Activated B cell treated with CpG ODN at 0.5 μM for 24 hours (primary cell): ENCODE measurements around the gene ERLEC1. TPM values are rescaled to one million over a fixed set of nuclear protein-coding genes. Genes with fewer than 3 reads are reported as not detected.
A peak's percentile ranks its signal among the peaks of the same experiment; 100 is the strongest.

Experiments
- ATAC-seq: fragments of 200-7000 bp; cut with Tn5 transposase; one replicate; pipeline ENCODE4 v1.10.0; 2021; ENCODE audit warnings: low read depth, mild to moderate bottlenecking, moderate library complexity
- CTCF ChIA-PET: fragments of 350-600 bp; sonication (Branson Sonifier 250); formaldehyde crosslinking; loops from one replicate; lab custom pipeline; 2021; ENCODE audit warnings: antibody characterized with exemption; lab: Charles Lee
- POLR2A ChIA-PET: fragments of 350-600 bp; sonication (Branson Sonifier 250); formaldehyde crosslinking; loops from one replicate; lab custom pipeline; 2021; ENCODE audit warnings: antibody characterized with exemption; lab: Charles Lee
- DNase-seq: peaks from one replicate; pipeline ENCODE4 v3.0.0; 2022
- H3K27ac Mint-ChIP-seq: one replicate; pipeline ENCODE4 v1.8.0; 2020; ENCODE audit warnings: mixed read lengths
- H3K27me3 Mint-ChIP-seq: one replicate; pipeline ENCODE4 v1.8.0; 2021; ENCODE audit warnings: mixed read lengths
- H3K36me3 Mint-ChIP-seq: one replicate; pipeline ENCODE4 v1.8.0; 2021; ENCODE audit warnings: low read depth, mixed read lengths
- H3K4me1 Mint-ChIP-seq: one replicate; pipeline ENCODE4 v1.8.0; 2021; ENCODE audit warnings: mixed read lengths
- H3K4me3 Mint-ChIP-seq: one replicate; pipeline ENCODE4 v1.8.0; 2020; ENCODE audit warnings: mild to moderate bottlenecking, mixed read lengths
- H3K9me3 Mint-ChIP-seq: one replicate; pipeline ENCODE4 v1.8.0; 2020; ENCODE audit warnings: mixed read lengths
- CTCF ChIP-seq: fragments of 200-600 bp; IDR thresholded peaks from one replicate; pipeline ENCODE4 v1.8.0; 2022; ENCODE audit warnings: antibody characterized with exemption, mild to moderate bottlenecking
- intact Hi-C: fragments of 100-400 bp; cut with micrococcal nuclease; formaldehyde crosslinking; loops from one replicate; pipeline ENCODE4 v1.15.1; 2024
- total RNA-seq: library from RNA; stranded (reverse); gene quantifications from 2 replicates; pipeline ENCODE4 v1.2.3, GENCODE V29; 2022

The ERLEC1 gene
- total RNA-seq: 16.8 and 18.2 TPM in 2 replicates

GRCh38 chr2:53786705-53787613 lies at the start of gene ERLEC1, which contains the start of gene ASB3:
Gene ERLEC1 (plus strand): TSS chr2:53787044. CDS start chr2:53787211, 167 bp downstream.
Gene ASB3 (minus strand): TSS chr2:53786953. CDS start chr2:53765572, 21,381 bp downstream.
- Mint-ChIP-seq H3K4me3 (peak within 1 kb of the TSS; percentile 91), H3K27ac (peak within 1 kb of the TSS; percentile 94), H3K4me1 (peaks cover 50% of the 10 kb centered on the region), H3K36me3 (peaks cover 20% of the 10 kb centered on the region), H3K27me3 (no peaks in the 10 kb centered on the region), H3K9me3 (no peaks in the 10 kb centered on the region)
- TF ChIP-seq CTCF: no peak
- ChIA-PET CTCF (interaction anchor here (0.8 kb wide), 1 partner anchor 18 kb away, joined by 3 read pairs; no protein-coding TSS in a partner anchor), POLR2A (interaction anchor here (0.9 to 4.0 kb wide), 5 partner anchors 10 to 329 kb away, joined by 3 to 81 read pairs (median 3); partner anchors contain the start of gene CHAC2)
- intact Hi-C loops: loop anchor here (1.0 to 5.0 kb wide), 7 partner anchors 9 to 1905 kb away; partner anchors contain the start of genes ACYP2, CFAP36, CHAC2 and CLHC1
- ATAC-seq (peak; percentile 93), DNase-seq (peak; percentile 82)

GRCh38 chr2:53737091-53737490 lies 49.8 kb upstream of the ERLEC1 start:
- ATAC-seq (no peak), DNase-seq (no peak)
- Mint-ChIP-seq H3K4me3 (no peak overlapping the region), H3K27me3 (no peaks in the 10 kb centered on the region), H3K9me3 (no peaks in the 10 kb centered on the region), H3K36me3 (peaks cover 38% of the 10 kb centered on the region), H3K4me1 (peaks cover 6% of the 10 kb centered on the region), H3K27ac (no peak overlapping the region)
- CTCF ChIA-PET: no interaction called here
- POLR2A ChIA-PET: no interaction called here
- no peak for TF ChIP-seq CTCF
- intact Hi-C loops: no loop called here

GRCh38 chr2:53739032-53739431 lies 47.8 kb upstream of the ERLEC1 start:
- no peak for DNase-seq
- Mint-ChIP-seq H3K4me3 (no peak overlapping the region), H3K36me3 (peaks cover 37% of the 10 kb centered on the region), H3K27me3 (no peaks in the 10 kb centered on the region), H3K4me1 (no peaks in the 10 kb centered on the region), H3K9me3 (no peaks in the 10 kb centered on the region), H3K27ac (no peak overlapping the region)
- intact Hi-C loops: no loop called here
- no peak for TF ChIP-seq CTCF
- no peak for ATAC-seq
- CTCF ChIA-PET: no interaction called here
- POLR2A ChIA-PET: no interaction called here

- H3K36me3 Mint-ChIP-seq: peaks cover 32% of the 10 kb centered on the region
- ATAC-seq: no peak
- H3K9me3 Mint-ChIP-seq: no peaks in the 10 kb centered on the region
- H3K4me1 Mint-ChIP-seq: no peaks in the 10 kb centered on the region
- intact Hi-C loops: no loop called here
- ChIA-PET CTCF (no interaction called here), POLR2A (no interaction called here)
- no peak overlapping the region for H3K27ac Mint-ChIP-seq
- TF ChIP-seq CTCF: no peak
- H3K4me3 Mint-ChIP-seq: no peak overlapping the region
- DNase-seq: no peak
- no peaks in the 10 kb centered on the region for H3K27me3 Mint-ChIP-seq
Measured at GRCh38 chr2:53740170-53740569, 46.7 kb upstream of the ERLEC1 start.
